B cell (primary cell): ENCODE measurements around the gene JMJD1C. TPM values are rescaled to one million over a fixed set of nuclear protein-coding genes. Genes with fewer than 3 reads are reported as not detected.

ENCODE experiments used
- ATAC-seq: fragments of 200-7000 bp; cut with Tn5 transposase; one replicate; pipeline ENCODE4 v1.10.0; 2021; ENCODE audit warnings: low read depth, mild to moderate bottlenecking, moderate number of reproducible peaks, moderate library complexity
- CTCF ChIA-PET: fragments of 350-600 bp; sonication (Branson Sonifier 250); formaldehyde crosslinking; loops from one replicate; lab custom pipeline; 2021; ENCODE audit warnings: antibody characterized with exemption, inconsistent platforms; lab: Charles Lee
- POLR2A ChIA-PET: fragments of 350-600 bp; sonication (Branson Sonifier 250); formaldehyde crosslinking; loops from one replicate; lab custom pipeline; 2021; ENCODE audit warnings: antibody characterized with exemption; lab: Charles Lee
- DNase-seq: peaks from one replicate; pipeline ENCODE4 v3.0.0; 2013
- H2AFZ ChIP-seq: 2 replicates; pipeline ENCODE4 v1.6.1; 2012; ENCODE audit warnings: mild to moderate bottlenecking, low read depth, low read length; ENCODE audit not compliant: insufficient read depth, poor library complexity, severe bottlenecking
- H3K27ac ChIP-seq, 2 donors: 1 replicate in 1 of 2; 2 replicates in 1 of 2; pipeline ENCODE4 v1.5.1; 2012 to 2013; ENCODE audit warnings: low read length in 2 of 2, mild to moderate bottlenecking in 2 of 2, moderate library complexity in 1 of 2
- H3K27me3 ChIP-seq, 4 experiments: fragments of 200-600 bp in 1 of 4; sonication (generic) in 1 of 4; replicated peaks in 1 of 4; 1 replicate in 2 of 4; 2 replicates in 2 of 4; pipeline versions ENCODE4 v1.6.1 to v1.7.0; 2013 to 2016; ENCODE audit warnings: low read length in 3 of 4, mild to moderate bottlenecking in 2 of 4, mixed read lengths in 1 of 4, moderate library complexity in 1 of 4; ENCODE audit not compliant: insufficient read depth in 4 of 4, control insufficient read depth in 3 of 4; ENCODE audit errors: control extremely low read depth in 1 of 4
- H3K36me3 ChIP-seq, 2 experiments: replicated peaks in 1 of 2; 1 replicate in 1 of 2; 2 replicates in 1 of 2; pipeline versions ENCODE4 v1.6.1 to v1.7.1; 2013; ENCODE audit warnings: low read length in 1 of 2; ENCODE audit not compliant: insufficient read depth in 2 of 2, control insufficient read depth in 1 of 2; ENCODE audit errors: control extremely low read depth in 1 of 2, extremely low read depth in 1 of 2
- H3K4me1 ChIP-seq, 2 donors: fragments of 200-600 bp in 1 of 2; sonication (generic) in 1 of 2; 1 replicate in 1 of 2; 2 replicates in 1 of 2; pipeline versions ENCODE4 v1.5.1 to v1.6.1; 2013 to 2017; ENCODE audit warnings: low read length in 2 of 2; ENCODE audit not compliant: control insufficient read depth in 2 of 2, insufficient read depth in 2 of 2
- H3K4me2 ChIP-seq: replicated peaks from 2 replicates; pipeline ENCODE3; 2012; ENCODE audit warnings: mild to moderate bottlenecking, low read depth, low read length; ENCODE audit not compliant: poor library complexity, severe bottlenecking
- H3K4me3 ChIP-seq, 5 experiments: fragments of 200-600 bp in 1 of 5; sonication (generic) in 1 of 5; 1 replicate in 3 of 5; 2 replicates in 2 of 5; pipeline versions ENCODE4 v1.5.1 to v1.7.0; 2011 to 2016; ENCODE audit warnings: low read length in 4 of 5, mild to moderate bottlenecking in 4 of 5, low read depth in 2 of 5, control low read depth in 1 of 5, moderate library complexity in 1 of 5; ENCODE audit not compliant: insufficient read depth in 1 of 5; ENCODE audit errors: control extremely low read depth in 1 of 5, extremely low read depth in 1 of 5
- H3K79me2 ChIP-seq: fragments of 200-600 bp; sonication (generic); one replicate; pipeline ENCODE4 v1.6.0; 2016; ENCODE audit warnings: low read length; ENCODE audit not compliant: control insufficient read depth, insufficient read depth
- H3K9ac ChIP-seq: fragments of 200-600 bp; sonication (generic); 2 replicates; pipeline ENCODE4 v1.6.1; 2017; ENCODE audit warnings: mild to moderate bottlenecking, low read length, moderate library complexity
- H3K9me3 ChIP-seq, 3 donors: one replicate each; pipeline versions ENCODE4 v1.6.1 to v1.7.1; 2013; ENCODE audit warnings: low read length in 2 of 3; ENCODE audit not compliant: control insufficient read depth in 2 of 3, insufficient read depth in 1 of 3; ENCODE audit errors: control extremely low read depth in 1 of 3
- H4K20me1 ChIP-seq: 2 replicates; pipeline ENCODE4 v1.6.0; 2012; ENCODE audit warnings: mild to moderate bottlenecking, low read length; ENCODE audit not compliant: insufficient read depth, control insufficient read depth, poor library complexity, severe bottlenecking
- H3K27ac Mint-ChIP-seq: one replicate; pipeline ENCODE4 v1.8.0; 2021; ENCODE audit warnings: mixed read lengths
- H3K27me3 Mint-ChIP-seq: one replicate; pipeline ENCODE4 v1.8.0; 2021; ENCODE audit warnings: mixed read lengths
- H3K4me1 Mint-ChIP-seq: one replicate; pipeline ENCODE4 v1.8.0; 2021; ENCODE audit warnings: mixed read lengths
- H3K4me3 Mint-ChIP-seq: one replicate; pipeline ENCODE4 v1.8.0; 2021; ENCODE audit warnings: mixed read lengths
- H3K9me3 Mint-ChIP-seq: one replicate; pipeline ENCODE4 v1.8.0; 2022; ENCODE audit warnings: mixed read lengths; ENCODE audit not compliant: insufficient read depth
- CTCF ChIP-seq: fragments of 200-600 bp; IDR thresholded peaks from one replicate; pipeline ENCODE4 v1.8.0; 2022; ENCODE audit warnings: antibody characterized with exemption, mild to moderate bottlenecking
- EZH2 ChIP-seq: IDR thresholded peaks from 2 replicates; pipeline ENCODE4 v1.6.1; 2012; ENCODE audit warnings: borderline replicate concordance, low read depth, mild to moderate bottlenecking, moderate library complexity, low read length; ENCODE audit not compliant: insufficient read depth, poor library complexity, severe bottlenecking
- WGBS: methylation state at CpG from one replicate; pipeline ENCODE4 v1.1.5; 2013; ENCODE audit warnings: missing lambda C conversion rate; ENCODE audit not compliant: insufficient coverage; 5-methylcytosine and 5-hydroxymethylcytosine counted together
- intact Hi-C: fragments of 100-400 bp; cut with micrococcal nuclease; formaldehyde crosslinking; loops from one replicate; pipeline ENCODE4 v1.10.0; 2022
- polyA plus RNA-seq: library from polyadenylated mRNA; depleted of rRNA; stranded (reverse); fragments of >200 nt; gene quantifications from 2 replicates; pipeline ENCODE4 v1.2.3, GENCODE V29; 2012
- total RNA-seq, 2 donors: library from RNA; stranded (reverse); fragments of 120-200 nt in 1 of 2; gene quantifications; 1 replicate in 1 of 2; 2 replicates in 1 of 2; pipeline versions ENCODE4 v1.2.3 to v1.2.4, GENCODE V29; 2013 to 2022

JMJD1C gene
- total and polyA plus RNA-seq, 2 donors (not counting 1 experiment from before 2014, with no cell fraction given) = 81.8 to 235 TPM

- TF ChIP-seq EZH2 (no peak), CTCF (no peak)
- peaks cover 100% of the 10 kb centered on the region for H3K79me2 ChIP-seq
- H3K36me3 ChIP-seq = peaks cover 0 to 5% of the 10 kb centered on the region in 2 experiments
- H3K4me2 ChIP-seq = peak overlapping the region; percentile 77
- intact Hi-C loops = loop anchor here (10.0 kb wide), 1 partner anchor 448 kb away; the partner anchor contains the start of gene EGR2
- ChIA-PET POLR2A (interaction anchor here (0.7 to 1.2 kb wide), 2 partner anchors 8 to 368 kb away, joined by 3 to 6 read pairs; no protein-coding TSS in a partner anchor), CTCF (interaction anchor here (0.8 to 1.6 kb wide), 11 partner anchors 8 to 458 kb away, joined by 3 to 9 read pairs (median 3); partner anchors contain the start of gene JMJD1C)
- Mint-ChIP-seq H3K27me3 (no peaks in the 10 kb centered on the region), H3K4me3 (peak overlapping the region; percentile 75), H3K4me1 (peaks cover 54% of the 10 kb centered on the region), H3K27ac (peak overlapping the region; percentile 76), H3K9me3 (no peaks in the 10 kb centered on the region)
- H3K4me1 ChIP-seq = peaks cover 45 to 55% of the 10 kb centered on the region in 2 donors
- ATAC-seq = peak; percentile 12
- H3K9me3 ChIP-seq = no peaks in the 10 kb centered on the region
- peak overlapping the region; percentile 53 for H3K9ac ChIP-seq
- H3K4me3 ChIP-seq = peak overlapping the region in 4 of 5 experiments; percentile 19 to 83 (median 32)
- no peak overlapping the region for H2AFZ ChIP-seq
- DNase-seq = peak; percentile 43
- H3K27ac ChIP-seq = peak overlapping the region; percentile 13 to 68
- H4K20me1 ChIP-seq = peaks cover 50% of the 10 kb centered on the region
- H3K27me3 ChIP-seq = no peaks in the 10 kb centered on the region
- 20% methylated on average over 3 of the region's 5 CpGs for WGBS
Observed at GRCh38 chr10:63262430-63263073, 203.2 kb downstream of the JMJD1C start.

- peaks cover 56% of the 10 kb centered on the region for H4K20me1 ChIP-seq
- no peak overlapping the region for H2AFZ ChIP-seq
- H3K27ac ChIP-seq = peak overlapping the region; percentile 29 to 73
- peak overlapping the region; percentile 84 for H3K27ac Mint-ChIP-seq
- H3K4me2 ChIP-seq = peak overlapping the region; percentile 77
- no peak for DNase-seq
- H3K36me3 ChIP-seq = peaks cover 0 to 5% of the 10 kb centered on the region in 2 experiments
- H3K79me2 ChIP-seq = peaks cover 100% of the 10 kb centered on the region
- WGBS = no CpG with 5 or more reads among the region's 3 CpGs
- H3K4me3 Mint-ChIP-seq = peak overlapping the region; percentile 81
- no peaks in the 10 kb centered on the region for H3K27me3 Mint-ChIP-seq
- no peak for ATAC-seq
- peaks cover 54 to 66% of the 10 kb centered on the region in 2 donors for H3K4me1 ChIP-seq
- POLR2A ChIA-PET = interaction anchor here (0.5 kb wide), 1 partner anchor 1359 kb away, joined by 5 read pairs; no protein-coding TSS in a partner anchor
- no peaks in the 10 kb centered on the region for H3K9me3 ChIP-seq
- H3K9me3 Mint-ChIP-seq = no peaks in the 10 kb centered on the region
- TF ChIP-seq CTCF (no peak), EZH2 (no peak)
- H3K27me3 ChIP-seq = no peaks in the 10 kb centered on the region
- intact Hi-C loops = loop anchor here (1.0 to 10.0 kb wide), 2 partner anchors 8 to 447 kb away; partner anchors contain the start of gene EGR2
- H3K4me3 ChIP-seq = peak overlapping the region in 4 of 5 experiments; percentile 32 to 60 (median 46)
- peak overlapping the region; percentile 60 for H3K9ac ChIP-seq
- CTCF ChIA-PET = interaction anchor here (0.8 to 1.5 kb wide), 5 partner anchors 12 to 369 kb away, joined by 3 to 5 read pairs (median 3); no protein-coding TSS in a partner anchor
- H3K4me1 Mint-ChIP-seq = peaks cover 64% of the 10 kb centered on the region
Observed at GRCh38 chr10:63261496-63261895, 204.3 kb downstream of the JMJD1C start.
